Activated CD8-positive, alpha-beta T cell treated with anti-CD3 and anti-CD28 coated beads, Interleukin-2, amount 10 ng/mL, durations not matched to agents 7 days and 5 days (primary cell): ENCODE data around the gene PFKP. TPM values are rescaled to one million over a fixed set of nuclear protein-coding genes. Genes with fewer than 3 reads are reported as not detected.
A peak's percentile ranks its signal among the peaks of the same experiment; 100 is the strongest.

Experiments
- ATAC-seq: fragments of 150-1000 bp; cut with Tn5 transposase; one replicate; pipeline ENCODE4 v1.10.0; 2021; ENCODE audit warnings: moderate library complexity
- CTCF ChIA-PET: fragments of 350-600 bp; sonication (Branson Sonifier 250); formaldehyde crosslinking; loops from one replicate; lab custom pipeline; 2021; ENCODE audit warnings: antibody characterized with exemption; lab: Charles Lee
- POLR2A ChIA-PET: fragments of 350-600 bp; sonication (Branson Sonifier 250); formaldehyde crosslinking; loops from one replicate; lab custom pipeline; 2021; ENCODE audit warnings: antibody characterized with exemption; lab: Charles Lee
- DNase-seq: peaks from one replicate; pipeline ENCODE4 v3.0.0-alpha.2; 2020
- H3K27ac Mint-ChIP-seq: one replicate; pipeline ENCODE4 v1.8.0; 2021; ENCODE audit warnings: mild to moderate bottlenecking, mixed read lengths
- H3K27me3 Mint-ChIP-seq: one replicate; pipeline ENCODE4 v1.8.0; 2021; ENCODE audit warnings: low read depth, mixed read lengths
- H3K36me3 Mint-ChIP-seq: one replicate; pipeline ENCODE4 v1.8.0; 2021; ENCODE audit warnings: low read depth, mixed read lengths
- H3K4me1 Mint-ChIP-seq: one replicate; pipeline ENCODE4 v1.8.0; 2021; ENCODE audit warnings: low read depth, mixed read lengths
- H3K4me3 Mint-ChIP-seq: one replicate; pipeline ENCODE4 v1.8.0; 2021; ENCODE audit warnings: mild to moderate bottlenecking, mixed read lengths
- H3K9me3 Mint-ChIP-seq: one replicate; pipeline ENCODE4 v1.8.0; 2022; ENCODE audit warnings: mixed read lengths; ENCODE audit not compliant: insufficient read depth
- total RNA-seq, 2 experiments: library from RNA; stranded (reverse); gene quantifications; one replicate each; pipeline ENCODE4 v1.2.3, GENCODE V29; 2021

Gene PFKP
- total RNA-seq, 2 experiments from 2014 or later, result 220 to 233 TPM

GRCh38 chr10:3111621-3112163 lies 44.3 kb downstream of the PFKP start:
- H3K36me3 Mint-ChIP-seq, result peaks cover 90% of the 10 kb centered on the region
- H3K9me3 Mint-ChIP-seq, result no peaks in the 10 kb centered on the region
- H3K27me3 Mint-ChIP-seq, result no peaks in the 10 kb centered on the region
- DNase-seq, result no peak
- CTCF ChIA-PET, result interaction anchor here (1.3 kb wide), 1 partner anchor 16 kb away, joined by 4 read pairs; no protein-coding TSS in a partner anchor
- no peak for ATAC-seq
- H3K27ac Mint-ChIP-seq, result peak overlapping the region; percentile 7
- H3K4me3 Mint-ChIP-seq, result no peak overlapping the region
- POLR2A ChIA-PET, result no interaction called here
- no peaks in the 10 kb centered on the region for H3K4me1 Mint-ChIP-seq

- H3K9me3 Mint-ChIP-seq, result no peaks in the 10 kb centered on the region
- POLR2A ChIA-PET, result interaction anchor here (0.6 kb wide), 1 partner anchor 13 kb away, joined by 3 read pairs; no protein-coding TSS in a partner anchor
- no peak overlapping the region for H3K4me3 Mint-ChIP-seq
- CTCF ChIA-PET, result no interaction called here
- H3K27ac Mint-ChIP-seq, result peak overlapping the region; percentile 52
- no peaks in the 10 kb centered on the region for H3K4me1 Mint-ChIP-seq
- no peaks in the 10 kb centered on the region for H3K27me3 Mint-ChIP-seq
- DNase-seq (no peak), ATAC-seq (no peak)
- peaks cover 84% of the 10 kb centered on the region for H3K36me3 Mint-ChIP-seq
These were observed 46.0 kb downstream of the PFKP start for GRCh38 chr10:3113343-3113720.

GRCh38 chr10:3115685-3116084 lies 48.3 kb downstream of the PFKP start:
- DNase-seq (no peak), ATAC-seq (no peak)
- ChIA-PET CTCF (no interaction called here), POLR2A (no interaction called here)
- H3K4me1 Mint-ChIP-seq, result no peaks in the 10 kb centered on the region
- H3K4me3 Mint-ChIP-seq, result no peak overlapping the region
- H3K27me3 Mint-ChIP-seq, result no peaks in the 10 kb centered on the region
- H3K36me3 Mint-ChIP-seq, result peaks cover 79% of the 10 kb centered on the region
- no peaks in the 10 kb centered on the region for H3K9me3 Mint-ChIP-seq
- no peak overlapping the region for H3K27ac Mint-ChIP-seq

GRCh38 chr10:3116508-3117100 lies 49.3 kb downstream of the PFKP start:
- ChIA-PET CTCF (no interaction called here), POLR2A (no interaction called here)
- ATAC-seq (no peak), DNase-seq (no peak)
- Mint-ChIP-seq H3K27me3 (no peaks in the 10 kb centered on the region), H3K4me3 (no peak overlapping the region), H3K4me1 (no peaks in the 10 kb centered on the region), H3K27ac (no peak overlapping the region), H3K9me3 (no peaks in the 10 kb centered on the region), H3K36me3 (peaks cover 76% of the 10 kb centered on the region)

GRCh38 chr10:3117486-3117885 lies 50.1 kb downstream of the PFKP start:
- Mint-ChIP-seq H3K9me3 (no peaks in the 10 kb centered on the region), H3K4me1 (no peaks in the 10 kb centered on the region), H3K27me3 (no peaks in the 10 kb centered on the region), H3K36me3 (peaks cover 76% of the 10 kb centered on the region), H3K4me3 (no peak overlapping the region), H3K27ac (no peak overlapping the region)
- DNase-seq (no peak), ATAC-seq (no peak)
- ChIA-PET CTCF (no interaction called here), POLR2A (no interaction called here)

DNA sequence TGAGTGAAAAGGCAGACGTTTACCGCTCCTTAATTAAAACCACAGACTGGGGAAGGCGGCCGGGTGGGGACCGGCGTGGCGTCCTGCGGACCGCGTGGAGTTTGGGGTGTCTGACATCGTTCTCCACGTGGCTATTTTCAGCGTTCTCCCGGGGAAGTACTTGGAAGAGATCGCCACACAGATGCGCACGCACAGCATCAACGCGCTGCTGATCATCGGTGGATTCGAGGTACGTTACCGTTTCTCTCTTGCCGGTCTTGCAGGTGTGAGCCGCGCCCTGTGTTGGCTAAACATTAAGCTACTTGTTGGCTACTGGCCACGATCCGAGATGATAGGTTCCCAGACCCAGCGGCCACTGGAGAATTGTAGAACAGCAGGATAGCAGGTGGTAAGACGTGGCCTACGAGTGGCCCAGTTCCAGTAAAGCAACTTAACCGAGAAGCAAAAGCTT lies 51.3 kb downstream of the PFKP start:
- no peaks in the 10 kb centered on the region for H3K4me1 Mint-ChIP-seq
- POLR2A ChIA-PET, result no interaction called here
- H3K36me3 Mint-ChIP-seq, result peaks cover 76% of the 10 kb centered on the region
- peak overlapping the region; percentile 12 for H3K27ac Mint-ChIP-seq
- CTCF ChIA-PET, result no interaction called here
- no peaks in the 10 kb centered on the region for H3K27me3 Mint-ChIP-seq
- DNase-seq (no peak), ATAC-seq (no peak)
- no peak overlapping the region for H3K4me3 Mint-ChIP-seq
- H3K9me3 Mint-ChIP-seq, result no peaks in the 10 kb centered on the region

- DNase-seq (no peak), ATAC-seq (no peak)
- Mint-ChIP-seq H3K4me3 (no peak overlapping the region), H3K4me1 (no peaks in the 10 kb centered on the region), H3K27ac (no peak overlapping the region), H3K9me3 (no peaks in the 10 kb centered on the region), H3K36me3 (peaks cover 74% of the 10 kb centered on the region), H3K27me3 (no peaks in the 10 kb centered on the region)
- POLR2A ChIA-PET, result no interaction called here
- CTCF ChIA-PET, result no interaction called here
These were observed 52.6 kb downstream of the PFKP start for GRCh38 chr10:3119796-3120459.

DNA sequence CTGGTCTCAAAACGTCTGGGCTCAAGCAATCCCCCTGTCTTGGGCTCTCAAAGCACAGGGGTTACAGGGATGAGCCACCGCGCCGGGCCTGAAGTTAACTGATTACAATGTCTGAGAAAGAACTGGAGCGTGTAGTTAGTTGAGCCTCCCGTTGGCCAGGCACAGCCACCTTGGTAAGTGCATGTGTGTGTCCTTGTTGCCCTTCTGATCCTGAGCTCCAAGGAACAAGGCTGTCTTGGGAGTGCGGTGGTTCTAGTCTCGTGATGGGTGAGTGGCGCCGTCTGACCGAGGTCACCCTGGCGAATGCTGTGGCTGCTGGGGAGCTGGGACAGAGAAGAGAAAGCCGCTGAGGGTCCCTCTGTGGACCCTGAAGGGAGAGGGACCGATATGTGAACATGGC lies 54.7 kb downstream of the PFKP start:
- CTCF ChIA-PET, result no interaction called here
- POLR2A ChIA-PET, result no interaction called here
- Mint-ChIP-seq H3K9me3 (no peaks in the 10 kb centered on the region), H3K4me1 (no peaks in the 10 kb centered on the region), H3K27me3 (no peaks in the 10 kb centered on the region), H3K4me3 (no peak overlapping the region), H3K36me3 (peaks cover 69% of the 10 kb centered on the region), H3K27ac (no peak overlapping the region)
- no peak for DNase-seq
- ATAC-seq, result no peak

DNA sequence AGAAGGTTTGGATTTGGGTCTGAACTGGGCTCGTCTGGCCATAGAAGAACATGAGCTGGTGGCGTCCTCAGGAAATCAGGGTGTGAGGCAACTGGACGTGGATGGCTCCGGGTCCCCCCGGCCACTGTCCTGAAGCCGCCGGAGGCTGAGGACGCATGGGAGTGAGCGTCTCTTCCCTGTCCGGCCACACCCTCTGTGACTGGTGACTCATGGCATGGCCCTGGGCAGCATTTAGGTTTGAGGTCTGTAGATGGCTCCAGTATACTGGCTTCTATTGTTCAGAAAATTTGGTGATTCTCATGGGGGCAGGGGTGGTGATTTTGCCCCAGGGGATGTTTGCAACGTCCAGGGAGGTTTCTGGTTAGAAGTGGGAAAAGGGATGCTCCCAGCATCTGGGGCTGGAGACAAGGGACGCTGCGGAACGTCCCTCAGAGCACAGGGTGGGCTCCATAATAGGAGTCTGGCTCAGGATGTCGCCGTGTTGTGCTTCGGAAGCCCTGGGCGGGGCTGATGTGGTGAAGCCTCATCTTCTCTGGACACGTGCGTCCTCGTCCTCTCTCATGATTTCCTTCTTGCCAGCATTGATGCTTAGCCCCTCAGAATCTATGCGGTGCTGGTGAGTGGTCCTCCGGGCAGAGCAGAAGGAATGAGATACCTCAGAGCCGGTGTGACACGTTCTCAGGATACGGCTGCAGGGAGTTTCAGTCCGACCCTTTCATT lies 55.3 kb downstream of the PFKP start:
- ATAC-seq, result no peak
- Mint-ChIP-seq H3K4me3 (no peak overlapping the region), H3K36me3 (peaks cover 71% of the 10 kb centered on the region), H3K27me3 (no peaks in the 10 kb centered on the region), H3K27ac (no peak overlapping the region), H3K9me3 (no peaks in the 10 kb centered on the region), H3K4me1 (no peaks in the 10 kb centered on the region)
- POLR2A ChIA-PET, result no interaction called here
- no peak for DNase-seq
- CTCF ChIA-PET, result no interaction called here

- Mint-ChIP-seq H3K4me3 (no peak overlapping the region), H3K36me3 (peaks cover 70% of the 10 kb centered on the region), H3K27ac (no peak overlapping the region), H3K4me1 (no peaks in the 10 kb centered on the region), H3K27me3 (no peaks in the 10 kb centered on the region), H3K9me3 (no peaks in the 10 kb centered on the region)
- CTCF ChIA-PET, result no interaction called here
- POLR2A ChIA-PET, result no interaction called here
- no peak for DNase-seq
- no peak for ATAC-seq
These were observed 56.4 kb downstream of the PFKP start for GRCh38 chr10:3123571-3124411.

- no peak overlapping the region for H3K4me3 Mint-ChIP-seq
- ChIA-PET CTCF (no interaction called here), POLR2A (interaction anchor here (1.0 kb wide), 1 partner anchor 11 kb away, joined by 3 read pairs; no protein-coding TSS in a partner anchor)
- DNase-seq (no peak), ATAC-seq (no peak)
- H3K4me1 Mint-ChIP-seq, result no peaks in the 10 kb centered on the region
- H3K9me3 Mint-ChIP-seq, result no peaks in the 10 kb centered on the region
- no peak overlapping the region for H3K27ac Mint-ChIP-seq
- peaks cover 72% of the 10 kb centered on the region for H3K36me3 Mint-ChIP-seq
- no peaks in the 10 kb centered on the region for H3K27me3 Mint-ChIP-seq
These were observed 57.2 kb downstream of the PFKP start for GRCh38 chr10:3124412-3125175.
